AG10803 (cell line): Measurements from ENCODE around the gene CAPN8.

ENCODE experiments used
- DNase-seq: peaks from one replicate; pipeline ENCODE4 v3.0.0; 2010; ENCODE audit warnings: low read depth
- H3K4me3 ChIP-seq: 2 replicates; pipeline ENCODE4 v1.5.1; 2011; ENCODE audit warnings: mild to moderate bottlenecking, low read length, control low read depth
- TF ChIP-seq, protein P1 (sequence below): conservative IDR thresholded peaks from 2 replicates; pipeline ENCODE4 v1.5.1; 2011; ENCODE audit warnings: mild to moderate bottlenecking, low read length, control low read depth, inconsistent platforms

CAPN8 gene

DNA sequence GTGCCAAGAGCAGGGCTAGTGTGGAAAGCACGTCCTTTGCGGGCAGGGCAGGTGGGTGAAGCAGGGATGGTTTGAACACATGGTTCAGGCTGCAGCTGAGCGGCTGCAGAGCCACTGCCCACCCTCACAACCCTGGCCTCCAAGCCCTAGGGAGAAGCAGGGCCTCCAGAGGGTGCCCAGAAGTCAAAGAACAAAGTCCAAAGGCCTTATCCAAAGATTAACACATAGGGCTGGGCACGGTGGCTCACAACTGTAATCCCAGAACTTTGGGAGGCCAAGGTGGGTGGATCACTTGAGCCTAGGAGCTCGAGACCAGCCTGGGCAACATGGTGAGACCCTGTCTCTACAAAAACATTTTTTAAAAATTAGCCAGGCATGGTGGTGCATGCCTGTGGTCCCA, 46.8 kb downstream of the CAPN8 start:
- TF ChIP-seq, protein P1, sequence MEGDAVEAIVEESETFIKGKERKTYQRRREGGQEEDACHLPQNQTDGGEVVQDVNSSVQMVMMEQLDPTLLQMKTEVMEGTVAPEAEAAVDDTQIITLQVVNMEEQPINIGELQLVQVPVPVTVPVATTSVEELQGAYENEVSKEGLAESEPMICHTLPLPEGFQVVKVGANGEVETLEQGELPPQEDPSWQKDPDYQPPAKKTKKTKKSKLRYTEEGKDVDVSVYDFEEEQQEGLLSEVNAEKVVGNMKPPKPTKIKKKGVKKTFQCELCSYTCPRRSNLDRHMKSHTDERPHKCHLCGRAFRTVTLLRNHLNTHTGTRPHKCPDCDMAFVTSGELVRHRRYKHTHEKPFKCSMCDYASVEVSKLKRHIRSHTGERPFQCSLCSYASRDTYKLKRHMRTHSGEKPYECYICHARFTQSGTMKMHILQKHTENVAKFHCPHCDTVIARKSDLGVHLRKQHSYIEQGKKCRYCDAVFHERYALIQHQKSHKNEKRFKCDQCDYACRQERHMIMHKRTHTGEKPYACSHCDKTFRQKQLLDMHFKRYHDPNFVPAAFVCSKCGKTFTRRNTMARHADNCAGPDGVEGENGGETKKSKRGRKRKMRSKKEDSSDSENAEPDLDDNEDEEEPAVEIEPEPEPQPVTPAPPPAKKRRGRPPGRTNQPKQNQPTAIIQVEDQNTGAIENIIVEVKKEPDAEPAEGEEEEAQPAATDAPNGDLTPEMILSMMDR, result no peak
- H3K4me3 ChIP-seq, result no peak overlapping the region
- no peak for DNase-seq

GRCh38 chr1:223617323-223618070, 48.0 kb downstream of the CAPN8 start:
- no peak for DNase-seq
- no peak overlapping the region for H3K4me3 ChIP-seq
- TF ChIP-seq, protein P1, result 0 out of 2 replicates have a peak, but pooled peaks have one; percentile 5

- TF ChIP-seq, protein P1, result no peak
- no peak overlapping the region for H3K4me3 ChIP-seq
- no peak for DNase-seq
Measured at GRCh38 chr1:223616586-223616985, 48.9 kb downstream of the CAPN8 start.

GRCh38 chr1:223611936-223612335, 53.6 kb downstream of the CAPN8 start:
- DNase-seq, result no peak
- TF ChIP-seq, protein P1, result no peak
- H3K4me3 ChIP-seq, result no peak overlapping the region

DNA sequence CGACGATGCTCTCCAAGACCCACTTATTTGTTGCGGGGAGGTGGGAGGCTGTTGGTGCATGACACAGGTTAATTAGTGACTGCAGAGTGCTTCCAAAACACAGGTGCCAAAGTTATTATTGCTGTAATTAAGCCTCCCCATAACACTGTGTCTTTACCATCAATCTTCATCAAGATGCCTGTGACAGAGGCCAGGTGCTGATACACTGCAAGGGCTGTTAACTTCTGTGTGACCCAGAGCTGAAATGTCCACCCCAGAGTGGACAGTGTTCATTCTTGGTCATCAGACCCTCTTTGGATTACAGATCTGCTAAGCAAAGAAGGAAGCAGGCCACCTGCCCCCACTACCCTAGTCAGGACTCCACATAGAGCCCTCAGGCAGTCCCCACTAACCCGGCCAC, 55.5 kb downstream of the CAPN8 start:
- TF ChIP-seq, protein P1, result no peak
- H3K4me3 ChIP-seq, result no peak overlapping the region
- no peak for DNase-seq

- H3K4me3 ChIP-seq, result no peak overlapping the region
- TF ChIP-seq, protein P1, result no peak
- no peak for DNase-seq
Measured at GRCh38 chr1:223609066-223609465, 56.4 kb downstream of the CAPN8 start.

- H3K4me3 ChIP-seq, result no peak overlapping the region
- no peak for DNase-seq
- TF ChIP-seq, protein P1, result no peak
Measured at GRCh38 chr1:223558512-223558911, 107.0 kb downstream of the CAPN8 start.
